ENCODE data around the gene CACNA1D.

The CACNA1D gene

DNA sequence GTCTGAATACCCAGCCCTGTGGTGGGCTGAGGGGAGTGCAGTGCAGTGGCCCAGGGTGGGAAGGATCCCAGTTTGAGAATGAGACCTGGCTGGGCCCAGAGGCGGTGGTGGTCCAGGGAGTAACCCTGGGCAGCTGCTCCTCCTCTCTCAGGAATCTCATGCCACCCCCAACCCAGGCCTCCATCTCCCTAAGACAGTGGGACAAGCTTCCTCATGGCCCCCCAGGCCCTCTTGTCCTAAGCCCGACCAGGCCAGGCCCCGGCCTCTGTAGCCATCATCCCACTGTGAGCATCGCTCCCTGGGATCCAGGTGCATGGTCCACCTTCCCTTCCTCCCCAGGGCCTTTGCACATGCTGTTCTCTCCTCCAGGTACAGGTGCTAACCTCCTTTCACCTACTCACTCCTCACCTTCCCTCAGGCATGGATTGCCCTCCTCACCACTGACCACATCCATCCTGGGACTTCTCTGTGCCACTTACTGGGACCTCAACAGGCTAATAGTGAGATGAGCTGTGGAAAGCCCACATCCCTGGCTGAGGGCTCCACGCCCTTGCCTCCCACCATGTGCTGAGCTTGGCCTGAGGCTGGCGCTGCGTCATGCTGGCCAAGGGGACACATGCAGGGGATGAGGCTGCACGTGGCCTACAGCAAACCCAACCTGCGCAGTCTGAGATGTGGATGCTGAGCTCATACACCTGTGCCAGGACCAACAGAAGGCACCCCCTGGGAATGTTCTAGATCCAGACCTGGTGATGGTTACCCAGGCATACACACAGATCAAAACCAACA, 341.9 kb downstream of the CACNA1D start:
- TF ChIP-seq GATA3 (IDR thresholded peaks at IDR 0.05; ENCODE audit: low read depth, low read length) = no peak
- TF ChIP-seq GATA2 (IDR thresholded peaks at IDR 0.05; ENCODE audit: low read depth, low read length) = no peak

DNA sequence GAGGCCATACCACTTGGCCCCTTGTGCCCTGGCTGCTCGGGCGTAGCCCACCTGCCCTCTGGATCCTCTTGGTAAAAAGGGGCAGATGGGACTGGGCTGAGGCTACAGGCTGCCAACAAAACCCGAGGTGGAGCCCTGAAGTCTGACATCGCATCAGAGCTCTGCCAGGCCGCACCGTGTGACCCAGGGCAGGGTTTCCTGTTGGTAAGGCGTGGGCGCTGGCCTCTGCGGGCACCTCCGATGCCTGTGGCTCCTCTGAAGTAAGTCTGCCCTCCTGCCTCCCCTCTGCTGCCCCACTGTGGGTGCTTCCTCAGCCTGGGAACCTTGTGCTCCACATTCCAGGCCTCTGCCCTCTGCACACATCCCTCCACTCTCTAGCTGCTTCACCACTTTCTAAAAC, 342.9 kb downstream of the CACNA1D start:
- TF ChIP-seq GATA2 (IDR thresholded peaks at IDR 0.05; ENCODE audit: low read depth, low read length) = no peak
- TF ChIP-seq GATA3 (IDR thresholded peaks at IDR 0.05; ENCODE audit: low read depth, low read length) = no peak

DNA sequence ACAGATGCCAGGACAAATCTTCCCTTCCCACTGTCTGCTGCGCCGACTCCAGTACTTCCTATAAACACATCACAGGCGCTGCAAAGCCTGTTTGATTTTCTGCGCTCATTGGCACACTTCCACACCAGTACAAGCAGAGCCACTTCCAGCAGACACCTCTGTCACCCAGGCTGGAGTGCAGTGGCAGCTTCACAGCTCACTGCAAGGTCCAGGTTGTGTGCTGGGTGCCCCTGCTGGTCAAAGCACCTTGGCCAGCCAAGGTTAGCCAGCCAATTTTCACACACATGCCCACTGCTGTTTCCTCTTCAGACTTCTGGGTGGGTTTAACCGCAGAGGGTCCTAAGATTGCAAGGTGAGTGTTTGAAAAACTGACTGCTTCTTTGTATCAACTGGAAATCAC, 346.9 kb downstream of the CACNA1D start:
- TF ChIP-seq GATA2 (IDR thresholded peaks at IDR 0.05; ENCODE audit: low read depth, low read length) = no peak
- no peak for TF ChIP-seq GATA3 (IDR thresholded peaks at IDR 0.05; ENCODE audit: low read depth, low read length)

DNA sequence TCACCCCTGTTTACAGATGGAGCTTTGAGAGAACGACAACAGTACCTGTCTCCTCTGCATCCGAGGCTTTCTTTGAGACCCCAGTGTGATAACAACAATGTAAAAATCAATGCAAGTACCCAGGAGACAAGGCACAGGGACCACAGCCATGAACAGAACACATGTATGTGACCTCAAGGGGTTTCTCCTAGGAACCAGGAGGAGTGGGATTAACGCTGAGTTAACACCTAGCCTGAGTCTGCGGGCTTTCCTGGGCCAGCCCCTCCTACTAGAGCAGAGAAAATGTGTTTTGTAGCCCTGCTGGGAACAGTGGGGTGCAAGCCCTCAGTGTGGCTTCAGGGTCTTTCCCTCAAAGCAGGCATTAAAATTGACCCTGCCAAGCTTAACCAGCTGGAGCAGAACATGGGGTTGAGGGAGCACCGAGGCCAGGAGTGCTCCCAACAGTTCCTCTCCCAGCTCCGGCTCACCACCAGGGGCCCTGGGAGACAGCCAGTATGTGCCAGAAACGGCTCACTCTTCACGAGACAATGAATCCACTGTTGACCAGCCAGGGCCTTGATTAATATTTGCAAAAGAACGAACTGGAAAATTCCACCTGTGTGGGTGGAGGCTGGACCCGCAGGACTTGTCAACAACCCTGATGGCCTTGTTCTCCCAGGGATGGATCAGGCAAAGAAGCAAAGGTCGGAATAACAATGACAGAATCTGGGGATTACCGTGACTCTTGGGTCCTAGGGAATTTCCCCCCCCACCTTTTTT, 348.2 kb downstream of the CACNA1D start:
- TF ChIP-seq GATA3 (IDR thresholded peaks at IDR 0.05; ENCODE audit: low read depth, low read length) (no peak), GATA2 (IDR thresholded peaks at IDR 0.05; ENCODE audit: low read depth, low read length) (no peak)

DNA sequence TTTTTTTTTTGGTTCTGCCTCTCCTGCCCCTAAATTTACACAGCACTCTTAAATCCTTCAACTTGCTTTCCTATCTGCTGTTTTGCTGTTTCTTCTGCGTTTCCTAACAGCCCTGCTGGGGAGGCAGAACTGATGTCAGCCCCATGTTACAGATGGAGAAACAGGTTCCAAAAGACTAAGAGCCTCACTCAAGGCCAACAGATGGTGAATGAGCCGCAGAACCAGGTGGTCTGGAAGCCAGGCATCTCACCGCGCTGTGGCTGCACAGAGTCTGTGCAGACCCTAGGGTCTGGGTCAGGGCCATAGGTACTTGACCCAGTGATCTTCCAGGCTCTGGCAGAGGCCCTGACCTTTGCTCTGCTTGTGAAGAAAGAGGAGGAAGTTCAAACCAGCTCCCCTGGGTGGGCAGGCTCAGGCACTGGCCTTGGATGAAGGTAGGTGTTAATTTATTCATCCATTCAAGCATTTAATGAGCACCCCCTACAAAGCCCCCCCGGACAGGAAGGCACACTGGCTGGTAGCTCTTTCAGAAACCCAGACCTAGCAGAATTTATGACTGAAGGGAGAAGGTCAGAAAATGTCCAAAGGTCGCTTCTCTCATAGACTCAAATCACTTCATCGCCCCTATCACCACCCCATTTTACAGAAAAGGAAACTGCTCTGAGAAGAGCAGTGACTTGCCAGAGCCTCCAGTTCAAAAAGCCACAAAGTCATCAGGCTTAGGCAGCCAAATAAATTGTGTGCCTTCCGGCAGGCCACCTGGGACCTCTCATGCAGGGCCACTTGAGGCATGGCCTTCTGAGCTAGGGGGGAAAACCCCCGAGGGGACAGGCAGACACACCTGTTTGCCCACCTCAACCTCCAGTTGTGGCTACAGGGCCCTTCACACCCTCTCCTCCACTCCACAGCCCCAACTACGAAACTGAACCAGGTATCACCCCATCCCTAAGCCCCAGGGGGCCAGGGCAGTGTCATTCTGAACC, 349.1 kb downstream of the CACNA1D start:
- TF ChIP-seq GATA2 (IDR thresholded peaks at IDR 0.05; ENCODE audit: low read depth, low read length) (no peak), GATA3 (IDR thresholded peaks at IDR 0.05; ENCODE audit: low read depth, low read length) (no peak)

DNA sequence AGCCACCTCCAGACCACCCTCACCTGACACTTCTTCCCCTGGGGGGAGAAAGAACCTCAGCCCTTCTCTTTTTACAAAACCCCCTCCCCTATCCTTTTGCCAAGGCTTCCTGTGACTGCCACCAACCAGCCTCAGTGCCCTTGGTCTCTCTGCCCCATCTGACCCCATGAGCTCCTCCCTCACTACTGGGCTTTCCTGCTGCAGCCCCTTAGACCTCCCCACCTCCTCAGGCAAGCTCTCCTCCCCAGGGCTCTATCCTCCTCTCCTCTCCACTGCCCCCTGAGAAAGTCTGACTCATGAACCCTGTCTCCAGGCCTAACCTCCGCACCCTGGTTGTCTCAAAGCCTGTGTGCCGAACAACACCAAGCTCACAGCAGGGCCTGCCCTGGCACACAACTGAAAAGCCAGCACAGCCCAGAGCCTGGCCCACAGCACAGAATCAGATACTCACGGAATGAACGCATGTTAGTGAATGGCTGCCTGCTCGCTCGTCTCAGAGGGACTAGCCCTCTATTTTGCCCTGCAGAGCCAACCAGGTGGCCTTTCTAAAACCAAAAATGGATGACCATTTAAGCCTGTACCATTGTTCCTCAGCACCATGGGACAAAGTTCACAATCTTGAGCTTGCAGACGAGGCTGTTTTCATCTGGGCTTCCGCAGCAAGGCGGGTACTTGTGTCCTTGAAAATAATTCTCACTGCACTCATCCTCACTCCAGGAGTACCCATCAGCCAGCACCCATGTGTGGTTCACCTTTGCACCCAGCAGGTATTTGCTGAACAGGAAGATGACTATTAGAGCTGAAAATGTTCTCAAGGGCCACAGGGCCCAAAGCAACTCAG, 350.1 kb downstream of the CACNA1D start:
- TF ChIP-seq GATA2 (IDR thresholded peaks at IDR 0.05; ENCODE audit: low read depth, low read length) (no peak), GATA3 (IDR thresholded peaks at IDR 0.05; ENCODE audit: low read depth, low read length) (no peak)

DNA sequence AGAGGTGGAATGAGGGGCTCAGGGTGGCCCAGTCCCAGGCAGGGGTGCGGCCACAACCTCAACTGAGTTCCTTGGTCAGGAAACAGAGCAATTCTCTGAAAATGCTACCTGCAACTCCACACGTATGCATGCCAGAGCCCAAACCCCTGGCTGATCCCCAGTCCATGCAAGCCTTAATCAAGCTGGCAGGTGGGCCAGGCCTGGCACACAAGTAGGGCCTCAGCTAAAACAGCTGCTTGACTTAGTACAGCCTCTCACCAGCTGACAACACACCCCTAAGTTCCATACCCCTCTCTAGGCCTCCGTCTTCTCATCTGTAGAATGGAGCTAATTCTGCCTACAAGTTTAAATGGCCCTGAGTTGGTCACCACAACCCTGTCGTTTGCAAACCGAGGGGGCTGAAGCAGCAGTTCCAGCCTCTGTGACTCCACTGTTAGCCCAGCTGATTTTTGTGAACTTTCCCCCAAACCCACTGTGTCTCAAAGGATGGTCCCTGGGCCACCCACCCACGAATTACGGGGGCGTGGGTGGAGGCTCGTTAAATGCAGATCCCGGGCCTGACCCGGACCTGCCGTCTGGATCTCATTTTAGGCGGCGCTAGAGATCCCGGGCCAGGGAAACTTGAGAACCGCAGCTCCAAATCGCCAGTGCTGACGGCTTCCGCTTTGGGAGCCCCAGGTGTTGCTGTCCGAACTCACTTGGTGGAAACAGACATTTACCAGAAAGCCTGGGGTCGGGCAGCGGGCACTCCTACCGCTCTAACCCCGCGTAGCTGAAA, 350.9 kb downstream of the CACNA1D start:
- TF ChIP-seq GATA2 (IDR thresholded peaks at IDR 0.05; ENCODE audit: low read depth, low read length) = no peak
- no peak for TF ChIP-seq GATA3 (IDR thresholded peaks at IDR 0.05; ENCODE audit: low read depth, low read length)

DNA sequence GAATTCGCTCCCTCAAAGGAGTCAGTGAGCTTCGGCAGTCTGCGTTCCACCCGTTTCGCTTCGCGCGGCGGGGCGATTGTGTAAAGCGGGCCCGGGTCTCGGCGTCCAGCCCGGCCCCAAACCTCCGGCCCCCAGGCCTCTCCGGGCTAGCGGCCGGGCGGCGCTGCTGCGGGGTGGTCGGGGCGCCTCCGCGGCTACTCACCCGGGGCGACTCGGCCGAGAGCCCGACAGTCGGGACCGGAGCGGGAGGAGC, 351.4 kb downstream of the CACNA1D start:
- TF ChIP-seq GATA2 (IDR thresholded peaks at IDR 0.05; ENCODE audit: low read depth, low read length) = no peak

DNA sequence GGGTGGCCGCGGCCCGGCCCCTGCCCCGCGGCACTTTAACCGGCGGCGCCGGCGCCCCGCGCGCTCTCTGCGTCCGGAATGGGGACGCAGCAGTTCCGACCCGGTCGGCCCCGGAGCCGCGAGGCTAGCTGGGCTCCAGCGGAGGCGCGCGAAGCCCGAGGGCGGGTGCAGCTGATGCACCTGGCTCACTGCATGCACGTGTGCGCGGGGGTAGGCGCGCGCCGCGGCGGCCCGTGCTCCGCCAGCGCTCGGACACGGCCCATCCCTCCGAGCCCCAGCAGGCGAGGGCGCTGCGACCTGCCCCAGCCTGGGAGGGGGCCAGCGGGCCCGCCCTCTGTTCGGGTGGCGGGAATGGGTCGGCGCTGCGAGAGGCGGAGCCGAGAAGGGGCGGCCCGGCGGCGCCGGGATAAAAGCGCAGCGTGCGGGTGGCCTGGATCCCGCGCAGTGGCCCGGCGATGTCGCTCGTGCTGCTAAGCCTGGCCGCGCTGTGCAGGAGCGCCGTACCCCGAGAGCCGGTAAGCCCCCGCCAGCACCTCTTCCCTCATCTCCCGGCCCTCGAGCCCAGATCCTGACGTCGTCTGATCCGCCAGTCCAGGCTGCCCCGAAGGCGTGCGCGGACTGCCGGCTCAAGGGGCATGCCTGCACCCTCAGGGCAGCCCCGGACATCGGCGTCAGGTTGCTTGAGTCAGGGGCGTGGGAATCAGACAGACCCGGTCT, 351.9 kb downstream of the CACNA1D start, which contains the start of the genes CHDH and IL17RB:
Gene CHDH, minus strand, starts transcription at position 286 of the 717 bp plus-strand sequence. CDS start 22,411 bp downstream, outside the sequence.
Gene IL17RB, plus strand, starts transcription at position 435 of the 717 bp plus-strand sequence. Its CDS starts 21 bp downstream, at position 456.
- no peak for TF ChIP-seq GATA3 (IDR thresholded peaks at IDR 0.05; ENCODE audit: low read depth, low read length)
- no peak for TF ChIP-seq GATA2 (IDR thresholded peaks at IDR 0.05; ENCODE audit: low read depth, low read length)

DNA sequence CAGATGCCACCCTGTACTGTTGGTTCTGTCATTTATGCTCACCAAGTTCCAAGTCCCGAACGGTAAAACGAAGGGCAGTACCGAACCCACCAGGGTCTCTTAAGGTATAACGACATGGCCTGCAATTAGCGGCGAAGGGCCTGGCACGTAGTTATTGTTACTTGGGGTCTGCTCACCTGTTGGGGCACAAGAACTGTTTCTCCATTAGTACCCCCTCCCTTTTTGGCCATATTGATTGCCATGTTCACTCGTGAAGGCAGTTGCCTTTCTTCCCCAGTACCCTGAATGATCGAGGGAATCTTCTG, 352.4 kb downstream of the CACNA1D start:
- TF ChIP-seq GATA3 (IDR thresholded peaks at IDR 0.05; ENCODE audit: low read depth, low read length) (no peak), GATA2 (IDR thresholded peaks at IDR 0.05; ENCODE audit: low read depth, low read length) (no peak)

DNA sequence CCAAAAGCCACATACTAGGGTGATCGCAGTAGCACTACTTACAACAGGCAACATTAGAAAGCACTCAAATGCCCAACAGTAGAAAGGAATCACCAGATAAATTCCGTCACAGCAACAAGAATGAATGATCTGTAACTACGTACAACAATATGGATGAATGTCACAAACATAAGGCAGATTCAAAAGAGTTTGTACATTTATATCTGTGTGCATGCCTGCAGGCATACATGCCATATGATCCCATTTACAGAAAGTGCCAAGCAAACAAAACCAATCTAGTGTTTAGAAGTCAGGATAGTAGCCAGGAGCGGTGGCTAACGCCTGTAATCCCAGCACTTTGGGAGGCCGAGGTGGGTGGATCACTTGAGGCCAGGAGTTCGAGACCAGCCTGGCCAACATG, 355.5 kb downstream of the CACNA1D start:
- TF ChIP-seq GATA3 (IDR thresholded peaks at IDR 0.05; ENCODE audit: low read depth, low read length) (no peak), GATA2 (IDR thresholded peaks at IDR 0.05; ENCODE audit: low read depth, low read length) (no peak)

DNA sequence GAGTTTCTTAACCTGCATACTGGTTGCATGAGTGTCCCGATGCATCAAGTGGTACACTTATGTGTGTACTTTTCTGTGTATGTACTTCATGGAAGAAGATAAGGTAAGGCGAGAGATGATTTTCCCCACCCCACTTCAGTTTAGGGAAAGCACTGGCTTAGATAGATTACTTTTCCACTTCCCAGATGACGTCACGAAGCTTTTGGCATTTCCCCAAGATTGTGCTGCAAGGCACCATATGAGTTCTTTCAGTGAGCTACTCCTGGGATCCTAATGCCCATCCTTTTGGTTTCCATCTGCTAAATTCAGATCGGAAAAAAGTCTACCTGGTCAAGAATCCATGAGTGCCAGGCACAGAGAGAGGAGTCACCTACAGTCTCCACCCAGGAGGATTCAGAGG, 356.5 kb downstream of the CACNA1D start:
- TF ChIP-seq GATA2 (IDR thresholded peaks at IDR 0.05; ENCODE audit: low read depth, low read length) = no peak
- no peak for TF ChIP-seq GATA3 (IDR thresholded peaks at IDR 0.05; ENCODE audit: low read depth, low read length)

Measured in SH-SY5Y (cell line).